SK-N-SH (cell line): ENCODE results near the gene DUS2. TPM values are rescaled to one million over a fixed set of nuclear protein-coding genes. Genes with fewer than 3 reads are reported as not detected.
A peak's percentile ranks its signal among the peaks of the same experiment; 100 is the strongest.

Source experiments
- CTCF ChIA-PET: fragments of 300-600, 350-600 bp; formaldehyde crosslinking; extraction: SDS; loops from one replicate; lab custom pipeline; 2021; lab: Yijun Ruan, JAX
- POLR2A ChIA-PET: fragments of 350-600 bp; sonication (Branson Sonifier 250); formaldehyde crosslinking; extraction: SDS; loops from one replicate; lab custom pipeline; 2020; ENCODE audit warnings: antibody characterized with exemption, inconsistent platforms; lab: Yijun Ruan, JAX
- DNase-seq: peaks from one replicate; pipeline ENCODE4 v3.0.0; 2012
- H2AFZ ChIP-seq: fragments of 200-600 bp; sonication (generic); 2 replicates; pipeline ENCODE4 v1.8.1; 2016; ENCODE audit warnings: antibody characterized with exemption, mild to moderate bottlenecking, low read depth
- H3F3A ChIP-seq: fragments of 200-600 bp; sonication (generic); replicated peaks from 2 replicates; pipeline ENCODE3; 2016; ENCODE audit warnings: antibody characterized with exemption, mild to moderate bottlenecking; ENCODE audit not compliant: insufficient read depth
- H3K27ac ChIP-seq, 2 experiments: fragments of 200-500 bp in 1 of 2; fragments of 200-600 bp in 1 of 2; sonication (Bioruptor generic) in 1 of 2; sonication (generic), shearing (Covaris generic) in 1 of 2; 2 replicates each; pipeline versions ENCODE4 v1.5.1 to v1.6.1; 2014 to 2016; ENCODE audit warnings: low read depth in 2 of 2, inconsistent platforms in 1 of 2, low read length in 1 of 2, mild to moderate bottlenecking in 1 of 2, mixed read lengths in 1 of 2
- H3K27me3 ChIP-seq: fragments of 200-600 bp; sonication (generic), shearing (Covaris generic); 2 replicates; pipeline ENCODE4 v1.6.1; 2016; ENCODE audit warnings: mixed run types; ENCODE audit not compliant: insufficient read depth
- H3K36me3 ChIP-seq, 2 experiments: fragments of 200-500 bp in 1 of 2; fragments of 200-600 bp in 1 of 2; sonication (Bioruptor generic) in 1 of 2; sonication (generic) in 1 of 2; replicated peaks in 1 of 2; 2 replicates each; pipeline versions ENCODE3 to v1.5.1; 2014 to 2016; ENCODE audit warnings: low read length in 1 of 2, mild to moderate bottlenecking in 1 of 2; ENCODE audit not compliant: insufficient read depth in 2 of 2, control insufficient read depth in 1 of 2
- H3K4me1 ChIP-seq, 2 experiments: fragments of 200-500 bp in 1 of 2; fragments of 200-600 bp in 1 of 2; sonication (Bioruptor generic) in 1 of 2; sonication (generic), shearing (Covaris generic) in 1 of 2; 2 replicates each; pipeline versions ENCODE4 v1.5.1 to v1.6.1; 2014 to 2016; ENCODE audit warnings: low read depth in 1 of 2, low read length in 1 of 2, mixed run types in 1 of 2; ENCODE audit not compliant: insufficient read depth in 2 of 2, control insufficient read depth in 1 of 2
- H3K4me2 ChIP-seq: fragments of 200-600 bp; sonication (generic), shearing (Covaris generic); 2 replicates; pipeline ENCODE4 v1.6.1; 2017; ENCODE audit warnings: mixed run types
- H3K4me3 ChIP-seq, 2 experiments: fragments of 200-500 bp in 1 of 2; fragments of 200-600 bp in 1 of 2; sonication (Bioruptor generic) in 1 of 2; sonication (generic), shearing (Covaris generic) in 1 of 2; 2 replicates each; pipeline versions ENCODE4 v1.5.1 to v1.8.1; 2014 to 2016; ENCODE audit warnings: low read depth in 2 of 2, inconsistent platforms in 1 of 2, low read length in 1 of 2, mild to moderate bottlenecking in 1 of 2, mixed read lengths in 1 of 2, moderate library complexity in 1 of 2
- H3K79me2 ChIP-seq: fragments of 200-600 bp; sonication (generic); 2 replicates; pipeline ENCODE4 v1.8.1; 2017; ENCODE audit warnings: mild to moderate bottlenecking; ENCODE audit not compliant: insufficient read depth
- H3K9ac ChIP-seq: fragments of 200-600 bp; sonication (generic); 2 replicates; pipeline ENCODE4 v1.6.1; 2017; ENCODE audit warnings: mixed run types
- H3K9me2 ChIP-seq: fragments of 200-600 bp; sonication (generic); 2 replicates; pipeline ENCODE4 v1.6.1; 2017; ENCODE audit warnings: mixed run types
- H3K9me3 ChIP-seq: fragments of 200-600 bp; sonication (generic); 2 replicates; pipeline ENCODE4 v1.6.1; 2017; ENCODE audit warnings: mixed run types, mild to moderate bottlenecking, moderate library complexity
- H4K20me1 ChIP-seq: fragments of 200-600 bp; sonication (generic); 2 replicates; pipeline ENCODE4 v1.6.1; 2017; ENCODE audit warnings: mild to moderate bottlenecking, mixed run types; ENCODE audit not compliant: insufficient read depth
- ELF1 ChIP-seq: IDR thresholded peaks from 2 replicates; pipeline ENCODE4 v1.4.0; 2012
- EZH2phosphoT487 ChIP-seq: fragments of 200-600 bp; sonication (generic); IDR thresholded peaks from 2 replicates; pipeline ENCODE4 v1.6.1; 2017; ENCODE audit warnings: low read depth, mixed run types, mild to moderate bottlenecking, antibody characterized with exemption, moderate library complexity, borderline replicate concordance
- JUND ChIP-seq: IDR thresholded peaks from 2 replicates; pipeline ENCODE4 v1.4.0; 2012
- MXI1 ChIP-seq: IDR thresholded peaks from 2 replicates; pipeline ENCODE4 v1.6.1; 2012; ENCODE audit warnings: mild to moderate bottlenecking, low read depth, low read length, improper control_type of control experiment
- NFIC ChIP-seq: IDR thresholded peaks from 2 replicates; pipeline ENCODE4 v1.4.0; 2012; ENCODE audit warnings: borderline replicate concordance
- NRF1 ChIP-seq: IDR thresholded peaks from 2 replicates; pipeline ENCODE4 v1.6.1; 2012; ENCODE audit warnings: low read depth, mild to moderate bottlenecking, low read length
- PBX3 ChIP-seq: IDR thresholded peaks from 2 replicates; pipeline ENCODE4; 2012
- RAD21 ChIP-seq: IDR thresholded peaks from 2 replicates; pipeline ENCODE4 v1.6.1; 2012; ENCODE audit warnings: mild to moderate bottlenecking, low read length
- RFX5 ChIP-seq: IDR thresholded peaks from 2 replicates; pipeline ENCODE4 v1.6.1; 2012; ENCODE audit warnings: mild to moderate bottlenecking, improper control_type of control experiment, low read length
- TAF1 ChIP-seq: IDR thresholded peaks from 2 replicates; pipeline ENCODE4 v1.6.1; 2012; ENCODE audit warnings: low read depth, mild to moderate bottlenecking, low read length, moderate library complexity, borderline replicate concordance
- USF2 ChIP-seq: fragments of 150-350 bp; IDR thresholded peaks from 2 replicates; pipeline ENCODE4 v1.6.1; 2017; ENCODE audit warnings: antibody characterized with exemption, low read length, low read depth, borderline replicate concordance
- ZBTB33 ChIP-seq: IDR thresholded peaks from 2 replicates; pipeline ENCODE4 v1.4.0; 2012; ENCODE audit warnings: low read depth, borderline replicate concordance
- WGBS: methylation state at CpG from one replicate; pipeline ENCODE4 v1.1.6; 2017; ENCODE audit warnings: low lambda C conversion rate; 5-methylcytosine and 5-hydroxymethylcytosine counted together
- polyA plus RNA-seq, 3 experiments: library from polyadenylated mRNA; depleted of rRNA; stranded (reverse); fragments of >200 nt; gene quantifications; 2 replicates each; pipeline ENCODE4 v1.2.3, GENCODE V29; 2012

DUS2 gene
- polyA plus RNA-seq, 1 of the 3 experiments (the other 2 are of a cell fraction) = 16.1 TPM

- Histone ChIP-seq H3K4me1 (peaks cover 6 to 14% of the 10 kb centered on the region in 2 experiments; a peak in 2 of 4 replicates), H3K9ac (no peak overlapping the region), H4K20me1 (peaks cover 9% of the 10 kb centered on the region), H3K27me3 (no peaks in the 10 kb centered on the region), H3K4me2 (no peak overlapping the region), H3K9me3 (no peaks in the 10 kb centered on the region), H3K9me2 (no peaks in the 10 kb centered on the region), H3F3A (peaks cover 28% of the 10 kb centered on the region), H3K27ac (no peak overlapping the region), H3K36me3 (peaks cover 0 to 13% of the 10 kb centered on the region in 2 experiments), H3K79me2 (peaks cover 22% of the 10 kb centered on the region), H3K4me3 (no peak overlapping the region), H2AFZ (no peak overlapping the region)
- WGBS = 78% methylated on average over 2 of the region's 2 CpGs
- ChIA-PET POLR2A (no interaction called here), CTCF (interaction anchor here (1.1 to 2.5 kb wide), 3 partner anchors 11 to 42 kb away, joined by 3 to 9 read pairs (median 6); no protein-coding TSS in a partner anchor)
- TF ChIP-seq NRF1 (no peak), MXI1 (no peak), JUND (no peak), NFIC (no peak), ZBTB33 (no peak), USF2 (no peak), TAF1 (no peak), RAD21 (no peak), PBX3 (no peak)
- no peak for DNase-seq
These were observed 59.6 kb downstream of the DUS2 start for GRCh38 chr16:68082629-68083238.

GRCh38 chr16:68083239-68083781 is 60.2 kb downstream of the DUS2 start:
- H4K20me1 ChIP-seq = peaks cover 12% of the 10 kb centered on the region
- no peak overlapping the region for H3K4me2 ChIP-seq
- H3K4me1 ChIP-seq = peaks cover 6 to 14% of the 10 kb centered on the region in 2 experiments; a peak in 2 of 4 replicates
- H2AFZ ChIP-seq = no peak overlapping the region
- H3K9me3 ChIP-seq = no peaks in the 10 kb centered on the region
- CTCF ChIA-PET = interaction anchor here (0.5 to 2.8 kb wide), 6 partner anchors 10 to 148 kb away, joined by 3 to 18 read pairs (median 6); no protein-coding TSS in a partner anchor
- POLR2A ChIA-PET = no interaction called here
- no peaks in the 10 kb centered on the region for H3K27me3 ChIP-seq
- peaks cover 0 to 7% of the 10 kb centered on the region in 2 experiments for H3K36me3 ChIP-seq
- H3K9me2 ChIP-seq = no peaks in the 10 kb centered on the region
- no peak for DNase-seq
- H3K79me2 ChIP-seq = peaks cover 27% of the 10 kb centered on the region
- H3K9ac ChIP-seq = no peak overlapping the region
- peaks cover 28% of the 10 kb centered on the region for H3F3A ChIP-seq
- 93% methylated on average over 4 of the region's 4 CpGs for WGBS
- peak overlapping the region in 1 of 2 experiments; percentile 99; a peak in 1 of 4 replicates for H3K27ac ChIP-seq
- H3K4me3 ChIP-seq = no peak overlapping the region
- no peak for TF ChIP-seq RFX5
- TF ChIP-seq PBX3 = no peak
- no peak for TF ChIP-seq NRF1
- TF ChIP-seq EZH2phosphoT487 = no peak
- no peak for TF ChIP-seq USF2
- no peak for TF ChIP-seq ELF1
- no peak for TF ChIP-seq ZBTB33
